Measurements from ENCODE around the gene TBPL2. TPM values are rescaled to one million over a fixed set of nuclear protein-coding genes. Genes with fewer than 3 reads are reported as not detected.

Gene TBPL2
- total and polyA plus RNA-seq, 2 of the 13 experiments (the other 11 are each of a cell fraction or from before 2014, with no cell fraction given): not detected

- TF ChIP-seq ZC3H13 (CRISPR knock-in tag; IDR thresholded peaks at IDR 0.05) (no peak), RARA (CRISPR knock-in tag; IDR thresholded peaks at IDR 0.05) (no peak), RXRB (CRISPR knock-in tag; IDR thresholded peaks at IDR 0.05; ENCODE audit: borderline replicate concordance) (no peak), HDAC1 (CRISPR knock-in tag; IDR thresholded peaks at IDR 0.05) (peak; percentile 99), ZBTB49 (CRISPR knock-in tag; IDR thresholded peaks at IDR 0.05; ENCODE audit: borderline replicate concordance) (no peak), ZNF577 (CRISPR knock-in tag; IDR thresholded peaks at IDR 0.05; ENCODE audit: borderline replicate concordance, low read depth) (no peak), ADNP (CRISPR knock-in tag; IDR thresholded peaks at IDR 0.05) (no peak), RARG (CRISPR knock-in tag; IDR thresholded peaks at IDR 0.05; ENCODE audit: low read depth) (no peak), MAFK (conservative IDR thresholded peaks at IDR 0.05 in 1 of 2, IDR thresholded peaks at IDR 0.05 in 1 of 2; ENCODE audit: low read length in 2 of 2) (0 out of 4 replicates have a peak, but pooled peaks of 1 of the 2 experiments have one; percentile 6), ZNF574 (CRISPR knock-in tag; IDR thresholded peaks at IDR 0.05) (peak; percentile 93), JUN (CRISPR knock-in tag; IDR thresholded peaks at IDR 0.05) (no peak), GPBP1L1 (CRISPR knock-in tag; IDR thresholded peaks at IDR 0.05) (no peak), ZNF383 (CRISPR knock-in tag; IDR thresholded peaks at IDR 0.05; ENCODE audit: borderline replicate concordance) (0 out of 2 replicates have a peak, but pooled peaks have one; percentile 58), ZNF788 (CRISPR knock-in tag; IDR thresholded peaks at IDR 0.05; ENCODE audit: borderline replicate concordance) (peak; percentile 85; the same call in 1 of the 2 replicates), ZNF549 (CRISPR knock-in tag; IDR thresholded peaks at IDR 0.05) (no peak), ZNF3 (CRISPR knock-in tag; IDR thresholded peaks at IDR 0.05) (no peak), MLX (CRISPR knock-in tag; IDR thresholded peaks at IDR 0.05) (peak; percentile 38; the same call in 1 of the 2 replicates), EEA1 (CRISPR knock-in tag; IDR thresholded peaks at IDR 0.05; ENCODE audit: borderline replicate concordance) (0 out of 2 replicates have a peak, but pooled peaks have one; percentile 56), KLF6 (CRISPR knock-in tag; IDR thresholded peaks at IDR 0.05) (peak; percentile 41; the same call in 1 of the 2 replicates), ETS1 (CRISPR knock-in tag; IDR thresholded peaks at IDR 0.05) (no peak)
Observed at GRCh38 chr14:55411426-55412389, 28.7 kb downstream of the TBPL2 start, which contains the start of gene ATG14 (continued).

All from HepG2 (cell line).